ENCODE results near the gene TNFRSF1B.

Gene TNFRSF1B

DNA sequence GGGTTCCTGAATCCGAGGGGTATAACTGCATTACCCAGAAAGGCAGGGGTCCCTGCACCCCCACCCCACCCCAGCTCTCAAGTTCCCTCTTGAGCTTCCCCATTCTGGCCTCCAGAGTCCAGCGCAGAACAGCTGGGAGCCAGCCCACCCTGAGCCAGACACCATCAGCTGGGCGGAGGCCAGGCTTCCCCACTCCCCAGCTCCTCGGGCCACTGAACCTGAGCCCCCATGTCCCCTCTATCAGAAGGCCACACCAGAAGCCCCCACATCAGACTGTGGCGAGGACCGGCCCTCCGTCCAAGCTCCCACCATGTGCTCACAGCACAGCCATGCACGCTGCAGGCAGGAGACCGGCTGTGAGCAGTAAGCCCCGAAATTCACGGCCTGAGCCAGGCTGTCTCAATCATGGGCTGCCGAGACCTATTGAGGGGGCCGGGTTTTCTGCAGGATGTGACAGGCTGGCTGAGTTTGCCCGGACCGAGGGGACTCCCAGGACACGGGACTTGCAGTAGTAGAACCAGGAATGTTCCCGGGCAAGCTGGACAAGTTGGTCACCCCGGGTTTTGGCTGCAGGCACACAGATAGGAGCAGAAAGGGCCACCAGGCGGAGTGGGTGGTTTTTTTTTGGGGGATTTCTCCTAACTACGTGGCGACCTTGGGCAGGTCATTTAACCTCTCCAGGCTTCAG, 25.5 kb upstream of the TNFRSF1B start:
- FAIRE-seq (no peak), DNase-seq (ENCODE audit: insufficient read length, low spot score) (no peak)

DNA sequence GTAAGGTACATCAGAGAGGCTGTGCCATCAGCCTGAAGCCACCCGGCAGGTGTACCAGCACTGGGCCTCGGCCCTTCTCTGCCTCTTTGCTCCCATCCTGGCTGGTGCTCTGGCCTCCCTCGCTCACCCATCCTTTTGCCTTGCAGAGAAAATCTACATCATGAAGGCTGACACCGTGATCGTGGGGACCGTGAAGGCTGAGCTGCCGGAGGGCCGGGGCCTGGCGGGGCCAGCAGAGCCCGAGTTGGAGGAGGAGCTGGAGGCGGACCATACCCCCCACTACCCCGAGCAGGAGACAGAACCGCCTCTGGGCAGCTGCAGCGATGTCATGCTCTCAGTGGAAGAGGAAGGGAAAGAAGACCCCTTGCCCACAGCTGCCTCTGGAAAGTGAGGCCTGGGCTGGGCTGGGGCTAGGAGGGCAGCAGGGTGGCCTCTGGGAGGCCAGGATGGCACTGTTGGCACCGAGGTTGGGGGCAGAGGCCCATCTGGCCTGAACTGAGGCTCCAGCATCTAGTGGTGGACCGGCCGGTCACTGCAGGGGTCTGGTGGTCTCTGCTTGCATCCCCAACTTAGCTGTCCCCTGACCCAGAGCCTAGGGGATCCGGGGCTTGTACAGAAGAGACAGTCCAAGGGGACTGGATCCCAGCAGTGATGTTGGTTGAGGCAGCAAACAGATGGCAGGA, 24.5 kb upstream of the TNFRSF1B start:
- DNase-seq (ENCODE audit: insufficient read length, low spot score) (no peak), FAIRE-seq (no peak)

DNA sequence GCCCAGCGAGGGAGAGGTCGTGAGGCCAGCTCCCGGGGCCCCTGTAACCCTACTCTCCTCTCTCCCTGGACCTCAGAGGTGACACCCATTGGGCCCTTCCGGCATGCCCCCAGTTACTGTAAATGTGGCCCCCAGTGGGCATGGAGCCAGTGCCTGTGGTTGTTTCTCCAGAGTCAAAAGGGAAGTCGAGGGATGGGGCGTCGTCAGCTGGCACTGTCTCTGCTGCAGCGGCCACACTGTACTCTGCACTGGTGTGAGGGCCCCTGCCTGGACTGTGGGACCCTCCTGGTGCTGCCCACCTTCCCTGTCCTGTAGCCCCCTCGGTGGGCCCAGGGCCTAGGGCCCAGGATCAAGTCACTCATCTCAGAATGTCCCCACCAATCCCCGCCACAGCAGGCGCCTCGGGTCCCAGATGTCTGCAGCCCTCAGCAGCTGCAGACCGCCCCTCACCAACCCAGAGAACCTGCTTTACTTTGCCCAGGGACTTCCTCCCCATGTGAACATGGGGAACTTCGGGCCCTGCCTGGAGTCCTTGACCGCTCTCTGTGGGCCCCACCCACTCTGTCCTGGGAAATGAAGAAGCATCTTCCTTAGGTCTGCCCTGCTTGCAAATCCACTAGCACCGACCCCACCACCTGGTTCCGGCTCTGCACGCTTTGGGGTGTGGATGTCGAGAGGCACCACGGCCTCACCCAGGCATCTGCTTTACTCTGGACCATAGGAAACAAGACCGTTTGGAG, 23.7 kb upstream of the TNFRSF1B start:
- no peak for DNase-seq (ENCODE audit: insufficient read length, low spot score)
- FAIRE-seq: no peak

DNA sequence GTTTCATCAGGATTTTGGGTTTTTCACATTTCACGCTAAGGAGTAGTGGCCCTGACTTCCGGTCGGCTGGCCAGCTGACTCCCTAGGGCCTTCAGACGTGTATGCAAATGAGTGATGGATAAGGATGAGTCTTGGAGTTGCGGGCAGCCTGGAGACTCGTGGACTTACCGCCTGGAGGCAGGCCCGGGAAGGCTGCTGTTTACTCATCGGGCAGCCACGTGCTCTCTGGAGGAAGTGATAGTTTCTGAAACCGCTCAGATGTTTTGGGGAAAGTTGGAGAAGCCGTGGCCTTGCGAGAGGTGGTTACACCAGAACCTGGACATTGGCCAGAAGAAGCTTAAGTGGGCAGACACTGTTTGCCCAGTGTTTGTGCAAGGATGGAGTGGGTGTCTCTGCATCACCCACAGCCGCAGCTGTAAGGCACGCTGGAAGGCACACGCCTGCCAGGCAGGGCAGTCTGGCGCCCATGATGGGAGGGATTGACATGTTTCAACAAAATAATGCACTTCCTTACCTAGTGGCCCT, 23.1 kb upstream of the TNFRSF1B start:
- FAIRE-seq: peak; percentile 92

DNA sequence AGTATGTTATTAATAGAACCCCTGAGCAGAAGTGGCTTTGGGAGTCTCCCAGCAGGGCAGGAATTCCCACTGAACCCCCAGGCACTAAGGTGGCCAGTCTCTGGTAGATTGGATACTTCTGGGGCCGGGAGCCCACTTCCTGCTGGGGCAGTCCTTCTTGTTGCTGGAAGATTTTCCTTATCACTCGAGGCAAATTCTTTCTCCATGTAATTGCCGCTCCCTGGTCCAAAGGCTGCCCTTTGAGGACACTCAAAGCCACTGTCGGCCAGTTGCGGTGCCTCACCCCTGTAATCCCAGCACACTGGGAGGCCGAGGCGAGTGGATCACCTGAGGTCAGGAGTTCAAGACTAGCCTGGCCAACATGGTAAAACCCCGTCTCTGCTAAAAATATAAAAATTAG, 22.6 kb upstream of the TNFRSF1B start:
- DNase-seq (ENCODE audit: insufficient read length, low spot score): no peak
- no peak for FAIRE-seq

More for the DNA sequence above, 23.1 kb upstream of the TNFRSF1B start:
- no peak for DNase-seq (ENCODE audit: insufficient read length, low spot score)

DNA sequence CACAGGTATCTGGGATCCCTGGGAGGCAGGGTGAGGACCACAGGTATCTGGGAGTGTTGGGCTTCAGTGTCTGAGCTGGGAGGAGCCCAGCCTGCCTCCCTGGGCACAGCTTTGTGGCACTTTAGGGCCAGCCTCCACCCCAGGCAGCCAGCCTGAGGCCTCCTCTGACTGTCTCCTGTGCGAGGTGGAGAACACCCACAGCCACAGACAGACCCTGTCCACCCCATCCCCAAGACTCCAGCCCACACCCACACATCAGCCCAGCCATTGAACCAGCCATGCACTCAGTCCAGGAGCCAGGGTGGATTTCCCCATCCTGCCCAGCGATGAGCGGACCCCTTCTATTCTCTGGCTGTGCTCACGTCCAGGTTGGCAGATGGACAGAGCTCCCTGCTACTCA, 21.8 kb upstream of the TNFRSF1B start:
- FAIRE-seq (no peak), DNase-seq (ENCODE audit: insufficient read length, low spot score) (no peak)

DNA sequence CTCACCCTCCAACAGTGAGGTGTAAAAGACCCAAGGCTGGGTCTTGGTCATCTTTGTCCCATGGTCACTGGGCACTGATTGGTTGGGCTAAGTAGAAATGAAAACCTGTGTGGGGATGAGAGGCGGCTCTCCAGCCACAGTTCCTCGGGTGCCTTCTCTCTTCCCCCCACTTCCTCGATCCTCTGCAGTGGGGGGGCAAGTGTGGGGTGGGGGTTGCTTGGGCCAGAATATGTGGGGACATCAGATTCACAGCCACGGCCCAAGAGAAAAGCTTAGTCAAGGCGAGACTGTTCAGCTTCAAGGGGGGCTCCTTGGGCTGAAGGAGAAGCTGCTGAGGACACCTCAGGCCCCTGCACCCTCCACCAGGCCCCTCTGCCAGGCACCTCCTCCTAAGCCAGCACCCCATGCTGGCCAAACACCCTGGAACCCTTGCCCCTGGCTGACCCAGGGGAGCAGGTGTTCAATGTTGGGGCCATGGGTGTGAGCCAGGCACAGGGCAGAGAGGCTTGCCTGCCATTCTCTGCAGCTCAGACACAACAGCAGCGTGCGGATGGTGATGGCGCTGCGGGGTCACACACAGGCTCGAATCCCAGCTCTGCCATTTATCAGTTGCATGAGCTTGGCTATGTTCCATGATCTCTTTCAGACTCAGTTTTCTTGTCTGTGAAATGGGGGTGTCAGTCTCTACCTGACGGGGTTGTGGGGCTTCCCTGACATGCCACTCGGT, 21.0 kb upstream of the TNFRSF1B start:
- DNase-seq (ENCODE audit: insufficient read length, low spot score): no peak
- FAIRE-seq: no peak

DNA sequence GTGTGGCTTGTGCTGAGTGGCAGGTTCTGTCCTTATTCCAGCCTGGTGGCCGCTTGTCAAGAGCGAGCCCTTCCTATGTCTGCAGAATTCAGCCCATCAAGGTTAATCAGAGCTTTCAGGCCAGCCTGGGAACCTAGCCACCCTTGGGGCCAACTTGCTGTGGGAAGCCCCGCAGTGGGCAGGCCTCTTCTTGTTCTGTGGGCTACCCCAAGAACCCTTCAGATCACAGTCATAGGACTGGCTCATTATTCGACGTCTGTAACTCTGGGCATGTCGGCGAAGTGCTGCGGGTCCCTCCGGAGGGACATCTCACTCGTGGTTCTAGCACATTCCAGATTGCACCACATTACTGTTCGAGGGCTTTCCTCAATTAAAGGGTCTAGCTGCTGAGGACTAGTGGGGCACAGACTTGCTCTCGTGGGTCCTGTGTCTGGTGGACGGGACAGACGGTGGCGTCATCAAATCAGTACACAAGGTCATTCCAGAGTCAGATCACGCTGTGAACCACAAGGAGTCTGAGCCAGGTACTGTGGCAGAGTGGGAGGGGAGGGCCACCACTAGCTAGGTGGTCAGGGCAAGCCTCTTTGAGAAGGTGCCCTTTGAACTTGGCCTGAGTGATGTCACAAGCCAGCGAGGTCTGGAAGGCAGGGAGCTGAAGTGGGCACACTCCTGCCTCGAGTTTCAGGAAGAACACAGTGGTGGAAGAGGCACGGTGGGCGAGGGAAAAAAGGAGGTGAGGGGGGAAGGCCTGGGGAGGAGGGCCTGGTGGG, 20.3 kb upstream of the TNFRSF1B start:
- DNase-seq (ENCODE audit: insufficient read length, low spot score): no peak
- no peak for FAIRE-seq

DNA sequence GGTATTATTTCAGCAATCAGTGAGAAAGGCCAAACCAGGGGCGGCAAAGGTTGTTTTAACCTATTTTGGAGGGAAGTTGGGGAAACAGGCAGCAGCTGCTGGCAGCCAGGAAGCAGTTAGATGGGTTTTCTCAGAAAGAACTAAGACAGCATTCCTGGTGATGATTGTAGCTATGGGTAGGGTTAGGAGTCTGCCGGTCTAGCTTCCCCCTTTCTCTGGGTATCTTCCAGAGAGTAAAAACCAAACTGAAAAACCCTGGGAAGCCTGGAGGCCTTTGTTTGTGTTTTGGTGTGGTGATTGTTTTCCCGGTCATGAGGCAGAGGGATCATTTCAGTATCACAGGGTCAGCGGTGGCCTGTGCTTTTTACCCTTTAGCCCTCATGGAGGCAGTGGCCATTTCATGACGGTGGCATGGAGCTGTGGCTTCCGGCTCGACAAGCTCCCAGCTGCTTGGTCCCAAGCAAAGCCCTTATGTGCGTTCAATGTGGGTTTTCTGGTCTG, 19.5 kb upstream of the TNFRSF1B start:
- DNase-seq (ENCODE audit: insufficient read length, low spot score): no peak
- FAIRE-seq: peak; percentile 8

DNA sequence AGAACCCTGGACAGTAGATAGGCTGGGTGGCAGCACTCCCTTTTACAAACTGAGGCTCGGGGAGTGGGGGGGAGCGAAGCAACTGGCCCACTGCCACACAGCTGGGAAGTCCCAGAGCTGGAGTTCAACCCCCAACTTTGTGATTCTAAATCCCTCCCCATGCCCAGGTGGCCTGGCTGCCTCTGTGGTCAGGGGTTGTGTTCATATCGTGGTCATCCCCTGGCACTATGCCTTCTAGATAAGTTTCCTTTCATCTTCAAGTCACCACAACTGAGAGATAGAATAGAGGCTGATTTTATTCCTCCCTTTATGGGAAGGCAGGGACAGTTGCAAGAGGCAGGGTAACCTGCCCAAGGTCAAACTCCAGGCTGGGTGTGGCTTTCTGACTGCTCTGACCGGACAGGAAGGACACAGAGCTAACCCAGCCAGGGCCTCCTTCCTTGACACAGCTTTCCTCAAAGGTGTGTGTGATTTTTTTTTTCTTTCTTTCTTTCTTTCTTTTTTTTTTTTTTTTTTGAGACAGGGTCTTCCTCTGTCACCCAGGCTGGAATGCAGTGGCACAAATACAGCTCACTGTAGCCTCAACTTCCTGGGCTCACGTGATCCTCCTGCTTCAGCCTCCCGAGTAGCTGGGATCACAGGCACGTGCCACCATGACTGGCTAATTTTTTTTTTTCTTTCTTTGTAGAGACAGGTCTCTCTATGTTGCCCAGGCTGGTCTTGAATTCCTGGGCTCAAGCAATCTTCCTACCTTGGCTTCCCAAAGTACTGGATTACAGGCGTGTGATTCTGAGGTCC, 18.4 kb upstream of the TNFRSF1B start:
- FAIRE-seq (no peak), DNase-seq (ENCODE audit: insufficient read length, low spot score) (no peak)

DNA sequence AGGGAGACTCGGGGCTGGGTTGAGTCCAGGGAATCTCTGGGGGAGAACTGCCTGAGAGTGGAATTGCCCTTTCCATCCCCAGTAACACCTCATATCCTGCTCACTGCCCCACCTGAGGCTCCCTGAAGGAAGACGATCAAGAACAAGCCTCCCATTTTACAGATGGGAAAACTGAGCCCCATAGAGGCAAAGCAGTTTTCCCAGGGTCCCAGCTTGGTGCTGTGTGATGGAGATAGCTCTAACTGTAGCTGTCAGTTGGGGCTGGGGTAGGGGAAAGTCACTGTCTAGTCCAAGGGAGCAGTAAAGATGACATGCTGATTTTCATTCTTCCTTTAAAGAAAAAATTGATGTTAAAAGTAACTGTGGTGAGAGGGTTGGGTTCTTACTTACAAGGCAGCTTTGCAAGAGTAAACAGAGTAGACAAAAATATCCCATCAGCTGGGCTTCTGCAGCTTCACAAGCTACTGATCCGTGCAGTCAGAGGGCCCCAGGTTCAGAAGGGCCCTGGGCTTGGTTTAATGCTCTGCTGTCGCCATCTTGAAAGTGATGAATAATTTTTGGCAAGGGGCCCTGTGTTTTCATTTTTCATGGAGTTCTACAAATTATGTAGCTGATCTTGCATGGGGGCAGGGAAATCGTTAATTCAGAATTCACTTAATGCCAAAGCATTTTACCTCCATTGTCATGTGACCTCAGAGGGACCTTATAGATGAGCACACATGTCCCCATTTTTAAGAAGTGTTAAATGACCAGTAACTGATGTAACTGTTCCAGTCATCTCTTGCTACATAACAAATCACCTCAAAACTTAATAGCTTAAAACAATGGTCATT, 17.6 kb upstream of the TNFRSF1B start:
- DNase-seq (ENCODE audit: insufficient read length, low spot score) (no peak), FAIRE-seq (peak; percentile 85)

DNA sequence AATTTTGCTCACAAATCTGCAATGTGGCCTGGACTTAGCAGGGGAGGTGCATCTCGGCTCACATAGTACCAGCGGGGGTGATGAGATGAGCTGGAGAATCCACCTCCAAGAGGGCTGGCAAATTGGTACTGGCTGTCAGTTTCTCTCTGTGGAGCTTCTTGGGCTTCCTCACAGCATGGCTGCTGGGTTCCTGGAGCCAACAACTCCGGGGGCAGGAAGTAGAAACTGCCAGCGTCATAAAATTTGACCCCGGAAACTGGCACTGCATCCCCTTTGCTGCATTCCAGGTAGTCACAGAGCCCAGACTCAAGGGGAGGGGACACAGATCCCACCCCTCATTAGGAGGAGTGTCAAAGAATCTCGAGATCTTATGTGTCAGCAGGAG, 17.0 kb upstream of the TNFRSF1B start:
- FAIRE-seq: no peak

DNA sequence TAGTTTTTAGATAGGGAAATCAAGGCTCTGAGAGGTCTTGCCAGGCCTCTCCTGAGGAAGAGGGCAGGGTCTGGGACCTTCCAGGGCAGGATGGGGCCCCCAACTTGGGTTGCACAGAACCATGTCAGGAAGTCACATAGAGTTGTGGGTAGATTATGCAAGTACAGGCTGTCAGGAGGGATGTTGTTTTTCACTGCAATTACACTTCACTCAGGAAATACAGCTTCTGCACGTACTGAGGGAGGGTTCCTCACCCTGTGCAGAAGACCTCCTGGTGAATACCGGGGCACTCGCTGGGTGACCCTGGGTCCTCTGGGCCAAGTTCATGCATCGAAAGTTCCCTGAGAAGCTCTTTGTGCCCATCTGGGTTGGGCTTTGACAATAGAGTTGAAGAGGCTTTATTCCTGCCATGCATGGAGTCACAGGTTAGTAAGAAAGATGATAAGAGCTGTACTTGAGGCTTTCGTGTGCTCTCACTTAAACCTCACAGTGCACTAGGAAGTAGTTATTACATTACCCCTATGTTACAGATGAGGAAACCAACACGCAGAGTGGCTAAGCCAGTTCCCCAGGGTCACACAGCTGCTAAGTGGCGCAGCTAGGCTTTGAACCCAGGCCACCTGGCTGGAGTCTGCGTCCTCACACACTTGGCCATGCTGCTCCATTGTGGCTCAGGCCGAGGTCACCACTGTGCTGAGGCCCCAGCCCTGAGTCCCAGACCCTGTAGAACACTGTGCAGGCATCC, 16.2 kb upstream of the TNFRSF1B start:
- FAIRE-seq: peak; percentile 94

More for the DNA sequence above, 17.0 kb upstream of the TNFRSF1B start:
- DNase-seq (ENCODE audit: insufficient read length, low spot score): no peak

DNA sequence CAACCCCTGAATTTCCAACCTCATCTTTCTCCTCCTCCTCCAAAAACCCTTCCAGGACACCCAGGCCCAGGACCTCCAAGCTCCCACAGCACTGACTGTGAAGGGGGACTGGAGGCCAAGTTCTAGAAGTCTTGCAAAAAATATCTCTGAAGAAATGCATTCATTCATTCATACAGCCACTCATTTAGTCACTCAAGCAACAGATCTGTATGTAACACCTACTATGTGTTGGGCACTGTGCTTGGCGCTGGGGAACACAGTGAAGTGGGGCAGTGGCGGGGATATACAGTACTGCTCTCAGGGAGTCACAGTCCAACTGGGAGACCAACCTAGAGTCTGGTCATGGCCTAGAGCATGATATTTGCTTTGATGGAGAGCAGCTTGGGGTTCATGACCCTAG, 15.3 kb upstream of the TNFRSF1B start:
- FAIRE-seq (no peak), DNase-seq (ENCODE audit: insufficient read length, low spot score) (no peak)

More for the DNA sequence above, 16.2 kb upstream of the TNFRSF1B start:
- no peak for DNase-seq (ENCODE audit: insufficient read length, low spot score)

DNA sequence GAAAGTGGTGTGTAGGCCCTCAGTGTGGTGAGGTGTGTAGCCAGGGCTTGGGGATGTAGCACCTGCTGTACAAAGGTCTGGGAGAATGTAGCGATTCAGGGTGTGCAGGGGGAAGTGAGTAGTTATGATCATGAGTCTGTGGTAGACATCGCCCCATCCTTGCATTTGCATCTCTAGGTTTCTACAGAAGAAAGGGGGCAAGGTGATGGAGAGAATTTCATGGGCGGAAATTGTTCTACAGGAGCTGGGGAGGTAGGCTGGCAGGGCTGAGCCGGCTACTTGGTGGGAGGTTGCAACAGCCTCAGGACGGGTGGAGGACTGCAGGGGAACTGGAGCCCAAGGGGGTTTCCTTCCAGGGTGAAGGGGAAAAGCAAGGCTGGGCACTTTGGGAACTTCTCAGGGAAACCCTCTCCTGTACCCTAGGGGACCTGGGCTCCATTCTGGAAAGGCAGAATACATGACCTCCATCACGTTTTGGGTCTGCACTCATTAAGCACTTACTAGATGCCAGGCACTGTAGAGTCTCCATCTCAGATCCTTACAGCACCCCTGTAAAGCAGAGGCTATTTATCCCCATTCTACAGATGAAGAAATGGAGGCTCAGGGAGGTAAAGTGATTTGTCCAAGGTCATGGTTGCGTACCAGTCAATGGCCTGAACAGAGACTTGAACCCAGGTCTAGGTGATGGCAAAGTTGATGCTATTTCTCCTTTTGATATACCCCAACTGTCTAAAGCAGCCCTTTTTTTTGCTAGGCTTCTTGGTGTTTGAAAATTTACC, 14.5 kb upstream of the TNFRSF1B start:
- DNase-seq (ENCODE audit: insufficient read length, low spot score) (no peak), FAIRE-seq (peak; percentile 99)

DNA sequence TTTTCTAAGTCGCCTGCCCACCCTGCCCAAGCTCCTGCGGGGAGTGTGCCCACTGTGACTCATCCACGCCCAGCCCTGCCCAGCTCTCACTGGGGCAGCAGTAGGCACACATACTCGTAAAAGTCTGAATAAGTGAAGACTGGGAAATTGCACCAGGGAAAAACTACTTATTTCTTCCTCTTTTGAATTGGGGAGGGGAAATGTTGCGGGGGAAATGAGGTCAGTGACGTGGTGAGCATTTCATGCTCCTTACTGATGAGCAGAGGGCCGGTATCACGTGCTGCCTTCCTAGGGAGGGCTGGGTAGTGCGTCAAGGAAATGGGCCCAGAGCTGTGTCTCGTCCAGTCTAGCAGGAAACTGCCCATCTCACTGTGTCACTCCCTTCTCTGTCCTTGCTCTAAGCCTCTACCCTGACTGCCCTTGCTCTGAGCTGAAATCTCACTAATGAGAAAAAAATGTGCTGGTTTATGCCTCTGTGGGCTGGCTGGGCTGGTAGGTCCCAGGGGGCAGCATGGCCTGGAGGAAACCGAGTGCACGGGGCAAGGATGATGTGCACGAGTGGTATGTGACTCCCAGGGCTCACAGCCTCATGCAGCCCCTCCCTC, 13.5 kb upstream of the TNFRSF1B start:
- FAIRE-seq (peak; percentile 98), DNase-seq (ENCODE audit: insufficient read length, low spot score) (no peak)

All from GM19239 (cell line).